ENCODE measurements around the gene CCR6.
"Not testable (repeated sequence)": the region's sequence is repeated elsewhere in the genome, so short reads cannot be mapped to it uniquely, and the experiment has no call there.

CCR6 gene

DNA sequence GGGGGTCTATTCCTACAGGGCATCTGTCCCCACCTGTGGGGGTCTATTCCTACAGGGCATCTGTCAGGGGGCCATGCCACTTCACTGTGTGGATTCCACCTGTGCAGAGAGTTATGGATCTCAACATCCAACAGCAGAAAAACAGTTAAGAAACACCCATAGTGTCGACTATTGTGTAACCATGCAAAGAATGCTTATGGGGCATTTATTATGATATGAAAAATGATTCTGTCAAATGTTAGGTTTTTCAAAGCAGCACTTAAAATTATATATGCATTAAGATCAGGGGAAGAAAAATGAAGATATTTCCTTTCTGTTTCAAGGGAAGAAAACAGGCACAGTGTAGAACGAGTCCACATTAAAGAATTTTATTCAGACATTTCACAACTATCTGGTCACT is 32.0 kb downstream of the CCR6 start:
- no peak overlapping the region for H3K27ac Mint-ChIP-seq
- H3K4me1 Mint-ChIP-seq (ENCODE audit: low read depth) = peaks cover 39% of the 10 kb centered on the region
- H3K4me3 Mint-ChIP-seq = no peak overlapping the region
- H3K27me3 Mint-ChIP-seq = no peaks in the 10 kb centered on the region
- H3K36me3 Mint-ChIP-seq (ENCODE audit: low read depth) = no peaks in the 10 kb centered on the region
- no peaks in the 10 kb centered on the region for H3K9me3 Mint-ChIP-seq

DNA sequence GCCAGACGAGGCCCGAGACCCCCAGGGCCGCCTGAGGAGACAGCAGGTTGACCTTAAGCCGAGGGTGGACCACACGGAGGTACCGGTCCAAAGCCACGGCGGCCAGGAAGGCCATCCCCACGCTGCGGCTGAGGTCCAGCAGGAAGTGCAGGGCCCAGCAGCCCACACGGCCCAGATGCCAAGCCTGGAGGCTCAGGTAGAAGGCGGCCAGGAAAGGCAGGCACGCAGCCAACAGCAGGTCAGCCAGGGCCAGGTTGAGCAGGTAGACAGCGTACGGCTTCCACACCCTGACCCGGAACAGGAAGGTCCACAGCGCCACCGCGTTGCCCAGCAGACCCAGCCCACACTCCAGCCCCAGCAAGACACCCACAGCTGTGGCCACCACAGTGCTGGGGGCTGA is 34.5 kb downstream of the CCR6 start:
- no peak overlapping the region for H3K4me3 Mint-ChIP-seq
- H3K9me3 Mint-ChIP-seq = no peaks in the 10 kb centered on the region
- no peaks in the 10 kb centered on the region for H3K27me3 Mint-ChIP-seq
- H3K36me3 Mint-ChIP-seq (ENCODE audit: low read depth) = no peaks in the 10 kb centered on the region
- H3K27ac Mint-ChIP-seq = no peak overlapping the region
- H3K4me1 Mint-ChIP-seq (ENCODE audit: low read depth) = peaks cover 18% of the 10 kb centered on the region

DNA sequence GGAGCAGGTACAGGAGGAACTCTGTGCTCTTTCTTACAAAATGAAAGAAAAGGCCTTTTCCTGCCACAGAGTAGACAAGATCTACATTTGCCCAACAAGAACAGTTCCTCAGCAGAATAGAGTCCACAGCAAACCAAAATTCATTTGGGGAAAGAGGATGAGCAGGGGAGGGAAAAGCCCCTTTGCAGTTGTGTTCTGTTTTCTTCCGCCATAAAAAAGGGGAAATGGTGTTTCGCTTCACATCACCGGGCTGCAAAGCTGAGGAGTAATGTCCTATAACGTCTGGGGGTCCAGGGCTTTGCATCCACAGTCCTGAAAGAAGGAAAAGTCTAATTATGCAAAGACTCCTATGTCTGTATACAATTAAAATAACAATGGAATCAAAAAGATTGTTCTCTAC is 35.0 kb downstream of the CCR6 start, which contains the start of gene GPR31:
Gene GPR31 (minus strand): TSS at position 118 of the 400 bp plus-strand sequence. CDS start 149 bp downstream, outside the sequence.
- H3K27me3 Mint-ChIP-seq = no peaks in the 10 kb centered on the region
- H3K27ac Mint-ChIP-seq = no peak within 1 kb of the TSS
- no peaks in the 10 kb centered on the region for H3K36me3 Mint-ChIP-seq (ENCODE audit: low read depth)
- peaks cover 13% of the 10 kb centered on the region for H3K4me1 Mint-ChIP-seq (ENCODE audit: low read depth)
- H3K9me3 Mint-ChIP-seq = no peaks in the 10 kb centered on the region
- no peak within 1 kb of the TSS for H3K4me3 Mint-ChIP-seq

DNA sequence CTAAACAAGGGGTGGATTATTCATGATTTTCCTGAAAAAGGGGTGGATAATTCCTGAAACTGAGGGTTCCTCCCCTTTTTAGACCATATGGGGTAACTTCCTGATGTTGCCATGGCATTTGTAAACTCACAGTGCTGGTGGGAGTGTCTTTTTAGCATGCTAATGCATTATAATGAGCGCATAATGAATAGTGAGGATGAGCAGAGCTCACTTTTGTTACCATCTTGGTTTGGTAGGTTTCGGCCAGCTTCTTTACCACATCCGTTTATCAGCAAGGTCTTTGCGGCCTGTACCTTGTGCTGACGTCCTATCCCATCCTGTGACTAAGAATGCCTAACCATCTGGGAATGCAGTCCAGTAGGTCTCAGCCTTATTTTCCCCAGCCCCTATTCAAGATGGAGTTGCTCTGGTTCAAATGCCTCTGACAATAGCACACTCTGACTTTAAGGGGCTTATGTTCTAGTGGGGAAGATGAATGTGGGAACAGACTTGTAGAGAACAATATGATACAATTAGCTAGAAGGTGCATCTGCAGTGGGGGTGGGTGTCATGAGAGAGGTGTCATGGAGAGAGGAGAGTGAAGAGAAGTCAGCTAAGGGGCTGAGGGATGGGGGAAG is 39.1 kb downstream of the CCR6 start:
- H3K4me1 Mint-ChIP-seq (ENCODE audit: low read depth) = no peaks in the 10 kb centered on the region
- H3K27me3 Mint-ChIP-seq = peaks cover 7% of the 10 kb centered on the region
- no peaks in the 10 kb centered on the region for H3K9me3 Mint-ChIP-seq
- H3K4me3 Mint-ChIP-seq = no peak overlapping the region
- no peaks in the 10 kb centered on the region for H3K36me3 Mint-ChIP-seq (ENCODE audit: low read depth)
- no peak overlapping the region for H3K27ac Mint-ChIP-seq

DNA sequence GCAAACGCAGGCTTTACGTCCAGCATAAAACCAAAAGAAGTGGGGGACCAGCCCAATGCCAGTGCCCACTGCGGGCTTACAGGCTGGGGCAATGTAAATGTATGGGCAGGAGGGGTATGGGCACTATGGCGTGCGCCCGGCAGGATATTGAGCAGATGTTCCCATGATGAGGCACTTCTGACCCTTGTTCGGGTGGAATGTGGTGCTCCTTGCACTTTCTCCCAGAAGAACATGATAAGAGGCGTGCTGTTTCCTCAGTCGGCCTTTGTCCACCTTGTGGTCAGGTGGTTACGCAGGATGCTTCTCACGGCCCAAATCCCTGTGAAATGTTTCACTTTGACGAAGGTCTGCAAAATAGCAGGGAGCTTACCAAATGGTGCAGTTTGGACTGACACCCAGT is 39.7 kb downstream of the CCR6 start:
- no peaks in the 10 kb centered on the region for H3K4me1 Mint-ChIP-seq (ENCODE audit: low read depth)
- no peaks in the 10 kb centered on the region for H3K9me3 Mint-ChIP-seq
- peaks cover 7% of the 10 kb centered on the region for H3K27me3 Mint-ChIP-seq
- no peak overlapping the region for H3K4me3 Mint-ChIP-seq
- no peaks in the 10 kb centered on the region for H3K36me3 Mint-ChIP-seq (ENCODE audit: low read depth)
- H3K27ac Mint-ChIP-seq = no peak overlapping the region

DNA sequence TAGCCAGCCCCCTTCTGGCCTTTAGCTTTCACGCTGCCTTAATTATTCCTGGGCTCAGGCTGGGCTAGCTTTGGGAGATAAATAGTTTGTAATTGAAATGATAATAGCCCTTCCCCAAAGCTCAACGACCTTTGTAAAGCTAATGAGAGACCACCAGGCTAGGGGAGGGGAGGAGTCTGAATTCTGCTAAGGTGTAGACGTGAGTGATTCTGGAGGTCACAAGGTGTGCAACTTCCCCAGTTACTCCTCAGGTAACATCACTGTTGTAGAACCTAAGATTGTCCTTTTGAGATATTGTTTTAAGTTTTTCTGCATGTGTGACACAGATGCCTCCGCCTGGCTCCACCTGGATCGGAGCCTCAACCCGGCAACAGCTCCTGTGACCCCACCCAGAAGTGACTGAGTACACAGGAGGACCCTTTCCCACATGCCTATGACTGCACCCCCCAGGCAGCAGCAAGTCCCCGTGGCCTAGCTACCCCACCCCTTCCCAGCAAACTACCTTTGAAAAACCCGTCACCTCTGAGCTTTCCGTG is 40.6 kb downstream of the CCR6 start:
- no peaks in the 10 kb centered on the region for H3K4me1 Mint-ChIP-seq (ENCODE audit: low read depth)
- H3K9me3 Mint-ChIP-seq = no peaks in the 10 kb centered on the region
- peaks cover 7% of the 10 kb centered on the region for H3K27me3 Mint-ChIP-seq
- no peaks in the 10 kb centered on the region for H3K36me3 Mint-ChIP-seq (ENCODE audit: low read depth)
- H3K27ac Mint-ChIP-seq = no peak overlapping the region
- H3K4me3 Mint-ChIP-seq = no peak overlapping the region

DNA sequence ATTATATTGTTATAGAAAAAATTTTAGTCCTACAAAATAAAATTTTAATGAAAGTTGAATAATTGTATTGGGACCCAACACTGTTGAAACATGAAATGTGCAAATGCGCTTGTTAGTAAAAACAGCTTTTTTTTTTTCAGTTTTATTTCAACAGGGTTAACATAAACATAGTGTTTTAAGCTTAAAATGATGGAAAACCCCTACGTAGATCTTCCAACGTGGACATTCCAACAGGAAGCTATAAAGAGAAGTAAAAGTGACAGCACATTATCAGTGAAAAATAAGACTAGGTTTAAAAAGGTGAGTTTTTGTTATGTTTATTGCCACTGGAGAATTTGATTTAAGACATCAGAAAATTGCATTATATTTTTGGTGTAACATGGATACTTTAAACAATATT is 41.4 kb downstream of the CCR6 start:
- H3K4me3 Mint-ChIP-seq = no peak overlapping the region
- no peak overlapping the region for H3K27ac Mint-ChIP-seq
- H3K27me3 Mint-ChIP-seq = peaks cover 8% of the 10 kb centered on the region
- no peaks in the 10 kb centered on the region for H3K9me3 Mint-ChIP-seq
- H3K36me3 Mint-ChIP-seq (ENCODE audit: low read depth) = no peaks in the 10 kb centered on the region
- no peaks in the 10 kb centered on the region for H3K4me1 Mint-ChIP-seq (ENCODE audit: low read depth)

DNA sequence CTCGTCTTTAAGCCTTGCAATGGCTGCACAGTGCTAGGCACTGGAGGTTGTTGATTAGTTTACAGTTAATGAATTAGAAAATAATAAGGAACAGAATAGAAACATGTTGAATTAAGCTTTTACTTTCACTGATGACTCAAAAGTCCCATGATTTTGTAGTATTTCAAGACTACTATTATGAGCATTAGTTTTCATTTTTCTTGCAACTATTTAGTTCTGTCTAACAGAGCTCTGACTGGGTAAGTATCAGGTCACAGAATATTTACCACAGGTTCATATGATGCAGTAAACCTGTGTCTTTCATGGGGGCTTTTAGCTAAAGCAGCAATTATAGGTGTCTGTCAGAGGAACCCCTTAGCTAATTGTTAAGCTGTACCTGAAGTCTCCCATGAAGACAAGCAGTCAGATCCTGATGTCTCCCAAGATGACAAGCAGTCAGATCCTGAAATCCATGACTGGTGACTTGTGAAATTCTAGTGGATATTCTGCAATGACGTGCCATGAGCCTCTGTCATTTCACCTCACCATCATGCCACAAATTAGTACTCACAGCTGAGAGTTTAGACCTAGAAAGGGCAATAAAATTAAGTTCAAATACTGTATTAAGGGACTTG is 43.1 kb downstream of the CCR6 start:
- Mint-ChIP-seq H3K27me3 (peaks cover 14% of the 10 kb centered on the region), H3K36me3 (ENCODE audit: low read depth) (no peaks in the 10 kb centered on the region), H3K9me3 (no peaks in the 10 kb centered on the region), H3K27ac (no peak overlapping the region), H3K4me1 (ENCODE audit: low read depth) (no peaks in the 10 kb centered on the region), H3K4me3 (no peak overlapping the region)

DNA sequence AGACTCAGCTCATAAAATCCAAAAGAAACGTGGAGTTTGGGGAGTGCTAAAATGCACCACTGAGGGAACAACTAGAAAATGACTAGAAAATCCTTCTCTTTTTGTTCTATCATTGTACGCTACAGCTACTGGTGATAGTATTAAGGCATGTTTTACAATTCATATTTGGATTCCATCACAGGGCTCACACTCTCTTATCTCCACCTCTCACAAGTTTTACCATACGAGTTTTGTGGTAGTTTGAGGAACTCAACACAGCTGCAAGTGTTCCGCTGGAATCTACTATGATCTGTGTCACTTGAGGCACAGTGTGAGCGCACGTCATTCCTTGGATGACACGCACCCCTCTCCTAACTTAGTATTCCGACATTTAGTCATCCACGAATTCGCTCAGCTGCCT is 44.8 kb downstream of the CCR6 start:
- H3K4me1 Mint-ChIP-seq (ENCODE audit: low read depth); H3K4me3 Mint-ChIP-seq; H3K9me3 Mint-ChIP-seq; H3K27ac Mint-ChIP-seq; H3K36me3 Mint-ChIP-seq (ENCODE audit: low read depth): not testable (repeated sequence)
- H3K27me3 Mint-ChIP-seq = peaks cover 16% of the 10 kb centered on the region

DNA sequence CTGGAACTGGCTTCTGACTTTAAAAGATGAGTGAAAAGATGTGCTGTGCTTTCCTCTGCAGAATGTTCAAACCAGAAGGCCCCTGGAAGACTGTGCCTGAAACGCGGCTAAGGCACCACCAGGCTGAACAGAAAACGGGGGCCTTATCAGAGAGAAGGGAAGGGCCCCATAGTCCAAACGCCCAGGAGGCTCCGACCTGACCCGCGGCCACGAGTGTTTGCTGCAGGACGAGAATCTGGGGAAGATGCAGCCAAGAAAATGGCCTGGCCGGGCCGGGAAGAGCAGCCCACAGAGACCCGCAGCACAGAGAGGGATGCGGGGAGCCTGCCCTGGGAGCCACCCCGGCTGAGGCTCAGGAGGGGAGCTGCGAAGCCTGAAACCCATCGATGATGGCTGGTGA is 45.4 kb downstream of the CCR6 start:
- not testable (repeated sequence) for H3K4me1 Mint-ChIP-seq (ENCODE audit: low read depth); H3K36me3 Mint-ChIP-seq (ENCODE audit: low read depth); H3K4me3 Mint-ChIP-seq; H3K9me3 Mint-ChIP-seq; H3K27ac Mint-ChIP-seq
- H3K27me3 Mint-ChIP-seq = peaks cover 16% of the 10 kb centered on the region

DNA sequence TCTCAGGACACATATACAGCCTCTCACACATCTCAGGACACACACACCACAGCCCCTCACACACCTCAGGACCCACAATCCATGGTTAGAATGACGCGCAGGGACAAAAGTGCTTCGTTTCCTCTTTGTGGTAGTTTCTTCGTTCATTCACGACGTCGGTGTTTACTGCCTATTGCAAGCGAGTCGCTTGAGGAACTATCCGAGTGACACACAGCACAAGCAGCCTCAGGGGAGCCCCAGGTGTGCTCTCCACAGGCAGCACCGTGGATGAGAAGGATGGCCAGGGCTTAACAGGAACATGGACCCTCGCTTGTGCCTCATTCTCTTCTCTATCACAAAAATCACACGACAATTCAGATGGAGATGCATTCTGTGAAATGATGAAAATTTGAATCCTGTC is 47.0 kb downstream of the CCR6 start:
- H3K4me3 Mint-ChIP-seq; H3K9me3 Mint-ChIP-seq; H3K36me3 Mint-ChIP-seq (ENCODE audit: low read depth); H3K27ac Mint-ChIP-seq; H3K4me1 Mint-ChIP-seq (ENCODE audit: low read depth): not testable (repeated sequence)
- H3K27me3 Mint-ChIP-seq = peaks cover 11% of the 10 kb centered on the region

DNA sequence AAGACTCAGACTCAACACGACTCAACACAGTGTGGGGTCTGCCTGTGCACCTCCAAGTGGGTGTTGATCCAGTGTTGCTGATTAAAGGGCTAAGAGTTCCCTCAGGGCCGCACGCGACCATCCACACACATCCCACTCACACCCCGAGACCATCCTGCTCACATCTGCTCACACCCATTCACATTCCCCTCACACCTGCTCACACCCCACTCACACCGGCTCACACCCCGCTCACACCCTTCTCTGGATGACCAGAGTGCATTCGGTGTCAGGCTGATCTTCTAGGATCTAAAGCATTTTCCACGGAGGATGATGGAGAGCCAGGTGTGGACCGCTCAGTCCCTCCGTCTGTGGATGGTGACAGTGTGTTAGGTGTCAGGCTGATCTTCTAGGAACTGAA is 48.4 kb downstream of the CCR6 start:
- H3K4me3 Mint-ChIP-seq; H3K9me3 Mint-ChIP-seq; H3K27ac Mint-ChIP-seq; H3K27me3 Mint-ChIP-seq; H3K4me1 Mint-ChIP-seq (ENCODE audit: low read depth); H3K36me3 Mint-ChIP-seq (ENCODE audit: low read depth): not testable (repeated sequence)

DNA sequence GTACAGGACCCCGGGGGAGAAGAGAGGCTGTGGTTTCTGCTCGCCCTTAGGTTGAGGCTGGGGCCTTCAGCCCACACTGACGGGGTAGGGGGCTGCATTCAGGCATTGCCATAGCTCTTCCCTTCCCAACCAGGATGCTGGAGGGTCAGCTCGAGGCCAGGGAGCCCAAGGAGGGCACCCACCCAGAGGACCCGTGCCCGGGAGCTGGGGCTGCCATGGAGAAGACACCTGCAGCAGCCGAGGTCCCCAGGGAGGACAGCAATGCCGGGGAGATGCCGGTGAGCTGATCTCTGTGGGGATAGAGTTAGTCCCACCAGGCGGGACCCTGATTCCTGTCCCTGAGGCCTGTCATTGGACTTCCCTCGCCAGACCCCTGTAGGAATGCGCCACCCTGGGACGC is 49.1 kb downstream of the CCR6 start:
- H3K27ac Mint-ChIP-seq; H3K4me1 Mint-ChIP-seq (ENCODE audit: low read depth); H3K9me3 Mint-ChIP-seq; H3K27me3 Mint-ChIP-seq; H3K4me3 Mint-ChIP-seq; H3K36me3 Mint-ChIP-seq (ENCODE audit: low read depth): not testable (repeated sequence)

DNA sequence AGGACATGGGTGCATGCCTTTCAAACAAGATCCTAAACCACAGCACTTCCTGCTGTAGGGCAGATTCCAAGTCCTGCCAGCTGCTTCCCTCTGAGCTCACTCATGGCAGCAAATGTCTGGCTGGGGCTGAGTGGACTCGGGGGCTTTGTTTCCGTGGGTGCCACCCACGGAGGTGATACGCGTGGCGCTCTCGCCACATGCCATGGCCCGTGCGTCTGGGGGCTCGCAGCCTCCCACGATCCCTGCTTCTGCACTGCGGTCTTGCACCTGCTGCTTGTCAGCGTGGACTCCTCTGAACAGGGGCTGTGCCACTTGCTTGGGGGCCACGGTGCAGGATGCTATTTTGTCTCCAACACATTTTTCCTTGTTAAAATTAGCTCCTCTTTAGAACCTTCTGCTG is 54.4 kb downstream of the CCR6 start:
- not testable (repeated sequence) for H3K4me1 Mint-ChIP-seq (ENCODE audit: low read depth); H3K27me3 Mint-ChIP-seq; H3K36me3 Mint-ChIP-seq (ENCODE audit: low read depth); H3K4me3 Mint-ChIP-seq; H3K9me3 Mint-ChIP-seq; H3K27ac Mint-ChIP-seq

DNA sequence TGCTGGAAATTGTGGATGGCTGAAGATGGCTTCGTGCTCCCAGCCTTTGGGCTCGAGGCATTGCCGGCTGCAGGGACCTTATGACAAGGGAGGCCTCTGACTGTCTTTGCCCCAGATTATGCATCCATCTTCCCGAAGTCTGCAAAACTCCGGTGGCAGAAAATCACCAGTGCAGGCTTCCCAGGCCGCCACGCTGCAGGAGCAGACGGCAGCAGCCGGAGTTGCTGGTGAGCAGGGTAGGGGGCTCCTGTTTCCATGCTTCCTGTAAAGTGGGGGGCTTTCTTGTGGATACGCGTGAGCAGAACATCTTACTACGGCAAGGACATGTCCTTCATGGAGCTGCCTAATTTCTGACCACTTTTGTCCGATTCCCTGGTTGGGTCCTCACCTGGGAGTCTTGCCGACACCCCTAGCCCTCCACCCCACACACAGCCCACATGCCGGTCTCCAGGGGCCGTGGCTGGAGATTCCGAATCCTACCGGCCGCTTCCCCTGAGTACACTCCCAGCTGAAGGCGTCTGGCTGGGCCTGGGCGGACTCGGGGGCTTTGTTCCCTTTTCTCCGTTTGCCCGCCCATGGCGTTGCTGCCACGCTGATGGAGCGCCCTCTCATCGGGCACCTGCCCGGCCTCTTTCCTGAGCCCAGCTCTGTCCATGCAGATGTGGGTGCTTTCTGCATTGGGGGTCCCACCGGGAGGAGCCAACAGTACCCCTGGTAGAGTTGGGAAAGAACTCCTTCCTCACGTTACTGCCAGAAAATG is 56.2 kb downstream of the CCR6 start:
- H3K9me3 Mint-ChIP-seq; H3K4me1 Mint-ChIP-seq (ENCODE audit: low read depth); H3K27ac Mint-ChIP-seq; H3K36me3 Mint-ChIP-seq (ENCODE audit: low read depth); H3K4me3 Mint-ChIP-seq; H3K27me3 Mint-ChIP-seq: not testable (repeated sequence)

Measured in stimulated activated naive CD8-positive, alpha-beta T cell treated with anti-CD3 and anti-CD28 coated beads, Interleukin-15, Interleukin-2, amounts not matched to agents 100 ng/mL and 50 ng/mL, for 24 hours (primary cell).